ENCODE results near the gene ZNRF1. TPM values are rescaled to one million over a fixed set of nuclear protein-coding genes. Genes with fewer than 3 reads are reported as not detected.
A peak's percentile ranks its signal among the peaks of the same experiment; 100 is the strongest.

The ZNRF1 gene
- total RNA-seq, 1 donor from 2014 or later, result 82.3 TPM

GRCh38 chr16:75095204-75095621, 96.4 kb downstream of the ZNRF1 start:
- DNase-seq (ENCODE audit: low read depth), result no peak

GRCh38 chr16:75096656-75097055, 97.8 kb downstream of the ZNRF1 start:
- DNase-seq (ENCODE audit: low read depth), result no peak

- no peak for DNase-seq (ENCODE audit: low read depth)
These were observed 98.5 kb downstream of the ZNRF1 start for GRCh38 chr16:75097191-75097761.

DNA sequence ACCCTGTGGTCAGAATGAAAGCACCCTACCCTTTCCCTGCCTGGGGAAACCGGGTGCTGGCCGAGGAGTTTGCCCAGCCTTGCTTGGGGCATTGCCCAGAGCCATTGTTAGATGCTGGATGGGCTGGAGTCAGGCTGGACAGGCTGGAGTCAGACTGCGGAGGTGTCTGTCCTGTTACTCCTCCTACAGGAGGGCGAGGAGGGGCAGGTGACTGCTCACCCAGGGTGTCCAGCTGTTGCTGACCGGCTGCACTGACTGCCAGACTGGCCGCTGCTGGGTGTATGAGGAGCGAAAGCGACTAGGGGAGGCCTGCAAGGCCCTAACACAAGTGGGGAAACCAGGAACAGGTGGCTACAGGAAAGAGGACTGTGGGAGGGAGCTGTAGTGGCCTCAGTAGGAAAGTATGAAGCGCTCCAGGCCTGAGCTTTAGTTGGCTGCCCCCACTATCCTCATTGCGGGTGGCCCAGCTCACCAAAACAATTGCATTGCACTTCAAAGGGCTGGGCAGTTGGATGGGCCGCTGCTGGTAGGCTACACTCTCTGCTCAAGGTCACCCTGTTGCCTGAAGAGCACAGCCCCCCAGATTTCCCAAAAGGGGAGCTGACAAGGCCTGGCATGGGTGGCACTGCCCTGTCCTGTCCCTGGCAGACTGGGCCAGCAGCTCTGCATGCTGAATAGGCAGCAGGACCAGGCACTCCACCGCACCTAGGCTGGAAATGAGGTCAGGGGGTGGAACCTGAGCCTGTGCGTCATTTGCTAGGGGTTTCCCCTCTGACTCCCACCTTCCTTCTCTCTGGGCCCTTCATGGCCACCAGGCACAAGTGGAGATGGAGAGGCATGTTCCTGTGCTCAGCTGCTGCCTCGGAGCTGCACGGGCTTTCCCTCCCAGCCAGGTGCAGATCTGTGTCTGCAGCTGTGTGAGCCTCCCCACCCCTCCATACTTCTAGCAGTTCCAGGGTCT, 99.4 kb downstream of the ZNRF1 start:
- DNase-seq (ENCODE audit: low read depth), result peak; percentile 69

DNA sequence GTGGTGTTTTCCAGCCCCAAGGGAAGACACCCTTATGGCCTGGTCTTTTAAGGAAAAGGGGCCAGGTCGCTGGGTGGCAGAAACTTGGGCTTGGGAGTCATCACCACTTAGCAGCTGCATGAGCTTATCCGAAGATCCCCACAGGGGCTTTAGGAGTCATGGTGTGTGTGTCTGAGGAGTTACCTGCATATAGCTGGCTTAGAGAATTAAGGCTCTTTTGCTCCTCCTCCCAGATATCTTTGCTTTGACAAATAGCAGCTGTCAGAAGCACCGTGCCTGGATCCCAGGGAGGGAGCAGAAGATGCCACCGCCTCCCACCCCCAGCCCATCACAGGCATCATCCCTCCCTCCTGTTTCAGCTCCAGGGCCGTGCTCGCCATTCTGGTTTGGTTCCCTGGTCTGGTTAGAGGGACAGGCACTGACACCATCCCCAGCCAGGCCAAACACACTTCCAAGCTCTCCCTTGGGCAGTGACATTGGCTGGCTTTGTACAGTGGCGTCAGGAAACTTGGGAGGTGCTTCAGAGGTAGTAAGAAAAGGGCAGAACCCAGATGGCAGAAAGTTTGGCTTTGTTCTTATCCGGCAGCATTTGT, 100.3 kb downstream of the ZNRF1 start:
- DNase-seq (ENCODE audit: low read depth), result no peak

- DNase-seq (ENCODE audit: low read depth), result no peak
These were observed 101.1 kb downstream of the ZNRF1 start for GRCh38 chr16:75099738-75100602.

GRCh38 chr16:75100603-75100990, 101.8 kb downstream of the ZNRF1 start:
- DNase-seq (ENCODE audit: low read depth), result no peak

DNA sequence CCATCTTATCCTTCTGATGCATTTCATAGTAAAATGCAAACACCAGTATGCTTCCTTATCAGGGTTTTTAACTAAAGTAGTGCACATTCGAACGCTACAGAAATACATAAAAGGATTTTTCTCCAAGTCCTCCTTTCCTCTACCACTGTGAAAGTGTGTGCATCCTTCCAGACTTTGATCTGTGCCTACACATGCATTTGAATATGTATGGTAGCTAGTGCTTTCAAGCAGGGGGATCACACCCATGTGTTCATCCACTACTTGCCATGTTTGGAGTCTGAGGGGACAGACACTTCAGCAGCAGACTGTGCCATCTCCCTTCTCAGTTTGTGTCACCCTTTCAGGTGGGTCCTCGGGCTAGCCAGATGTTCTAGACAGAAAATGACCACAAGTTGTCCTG, 102.8 kb downstream of the ZNRF1 start:
- no peak for DNase-seq (ENCODE audit: low read depth)

GRCh38 chr16:75102595-75102994, 103.8 kb downstream of the ZNRF1 start:
- DNase-seq (ENCODE audit: low read depth), result no peak

DNA sequence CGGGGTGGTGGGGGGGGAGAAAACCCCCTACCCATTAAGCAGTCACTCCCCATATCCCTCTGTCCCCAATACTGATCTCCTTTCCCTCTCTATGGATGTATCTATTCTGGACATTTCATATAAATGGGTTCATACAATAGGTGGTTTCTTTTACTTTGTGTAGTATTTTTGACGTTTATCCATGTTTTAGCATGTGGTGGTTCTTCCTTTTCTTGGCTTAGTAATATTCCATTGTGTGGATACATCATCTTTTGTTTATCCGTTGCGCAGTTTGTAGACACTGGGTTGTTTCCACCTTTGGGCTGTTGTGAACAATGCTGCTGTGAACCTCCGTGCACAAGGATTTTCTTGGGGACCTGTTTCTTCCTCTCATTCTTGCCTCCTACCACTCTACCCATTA, 105.2 kb downstream of the ZNRF1 start:
- DNase-seq (ENCODE audit: low read depth), result no peak

DNA sequence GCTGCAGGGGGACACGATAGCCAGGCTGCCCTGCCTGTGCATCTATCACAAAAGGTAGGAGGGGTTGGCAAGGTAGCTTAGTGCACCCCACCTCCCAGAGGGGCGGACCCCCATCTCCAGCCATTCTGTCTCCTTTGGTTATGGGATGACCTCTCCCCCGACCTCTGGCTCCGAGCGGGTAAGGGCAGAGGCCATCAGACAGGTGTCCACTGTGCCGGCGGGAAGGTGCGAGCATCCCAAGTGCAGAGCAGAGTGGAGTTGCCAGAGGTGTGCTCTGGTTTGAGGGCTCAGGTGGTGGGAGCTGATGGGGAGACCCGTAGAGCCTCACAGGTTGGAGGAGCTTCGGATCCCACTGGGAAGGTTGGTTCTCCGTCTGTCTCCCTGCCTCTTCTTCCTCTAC, 106.0 kb downstream of the ZNRF1 start:
- DNase-seq (ENCODE audit: low read depth), result no peak

DNA sequence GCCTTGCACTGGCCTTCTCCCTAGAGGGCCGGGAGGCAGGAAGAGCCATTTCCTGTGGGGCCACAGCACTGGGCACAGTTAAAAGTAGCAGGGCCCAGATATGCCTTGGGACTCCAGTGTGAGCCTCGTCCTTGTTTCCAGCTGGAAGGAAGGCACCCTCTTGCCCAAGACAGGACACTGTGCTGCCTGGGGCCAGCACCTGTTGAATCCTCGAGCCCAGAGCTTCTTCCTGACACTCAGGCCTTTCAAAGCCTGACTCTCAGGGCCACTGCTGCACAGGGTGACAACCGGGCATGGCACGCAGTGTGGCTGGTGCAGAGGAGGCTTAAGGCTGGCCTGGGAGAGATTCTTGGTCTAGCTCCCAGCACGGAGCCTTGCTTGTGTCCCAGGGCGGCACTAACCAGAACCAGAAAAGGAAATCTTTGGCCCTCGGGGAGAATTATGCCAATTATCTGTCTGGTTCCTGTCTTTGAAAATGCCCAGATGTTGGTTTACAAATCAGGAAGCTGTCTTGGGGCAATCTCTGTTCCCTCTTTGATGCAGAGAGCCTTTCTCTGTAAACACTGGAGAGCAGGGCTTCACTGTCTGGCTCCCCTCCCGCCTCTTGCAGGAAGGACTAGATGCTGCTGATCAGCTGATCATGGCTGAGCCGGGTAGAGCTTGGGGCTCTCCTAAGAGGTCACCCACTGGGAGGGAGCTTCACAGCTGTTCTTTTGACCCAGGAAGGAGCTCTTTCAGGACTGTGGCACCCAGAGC, 106.7 kb downstream of the ZNRF1 start:
- no peak for DNase-seq (ENCODE audit: low read depth)

GRCh38 chr16:75106351-75107274, 107.8 kb downstream of the ZNRF1 start:
- no peak for DNase-seq (ENCODE audit: low read depth)

GRCh38 chr16:75107505-75107904, 108.7 kb downstream of the ZNRF1 start:
- DNase-seq (ENCODE audit: low read depth), result no peak

GRCh38 chr16:75108792-75109731, 110.2 kb downstream of the ZNRF1 start:
- peak; percentile 99 for DNase-seq (ENCODE audit: low read depth)

DNA sequence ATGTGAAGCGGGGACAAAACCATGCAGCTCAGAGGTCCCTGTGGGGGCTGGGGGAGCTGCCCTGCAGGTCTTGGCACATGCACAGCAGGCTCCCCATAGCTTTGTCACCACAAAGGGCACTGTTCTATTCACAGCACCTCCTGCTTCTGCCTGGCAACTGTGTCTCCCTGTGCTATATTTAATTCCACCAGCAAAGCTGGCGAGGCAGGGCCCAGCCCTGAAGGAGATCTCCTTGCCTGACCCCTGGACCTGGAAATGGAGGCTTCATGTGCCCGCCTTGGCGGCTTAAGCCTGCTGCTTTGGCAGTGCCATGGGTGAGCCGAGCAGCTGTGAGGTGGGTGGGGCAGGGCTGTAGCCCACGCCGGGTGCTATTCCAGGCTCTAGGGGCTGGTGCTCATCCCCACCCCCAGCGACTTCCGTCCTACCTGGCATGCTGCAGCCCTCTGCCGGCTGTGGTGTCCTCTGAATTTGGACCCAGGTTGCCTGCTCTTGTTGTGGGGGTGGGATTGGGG, 111.0 kb downstream of the ZNRF1 start:
- DNase-seq (ENCODE audit: low read depth), result peak; percentile 98

- peak; percentile 99 for DNase-seq (ENCODE audit: low read depth)
These were observed 112.1 kb downstream of the ZNRF1 start for GRCh38 chr16:75110637-75111513.
